NK-92 (cell line): ENCODE measurements around the gene CTPS1.

Experiments used
- DNase-seq: peaks from one replicate; lab custom pipeline; 2025; ENCODE audit not compliant: unreplicated experiment; lab: John Stamatoyannopoulos, UW

Gene CTPS1, protein sequence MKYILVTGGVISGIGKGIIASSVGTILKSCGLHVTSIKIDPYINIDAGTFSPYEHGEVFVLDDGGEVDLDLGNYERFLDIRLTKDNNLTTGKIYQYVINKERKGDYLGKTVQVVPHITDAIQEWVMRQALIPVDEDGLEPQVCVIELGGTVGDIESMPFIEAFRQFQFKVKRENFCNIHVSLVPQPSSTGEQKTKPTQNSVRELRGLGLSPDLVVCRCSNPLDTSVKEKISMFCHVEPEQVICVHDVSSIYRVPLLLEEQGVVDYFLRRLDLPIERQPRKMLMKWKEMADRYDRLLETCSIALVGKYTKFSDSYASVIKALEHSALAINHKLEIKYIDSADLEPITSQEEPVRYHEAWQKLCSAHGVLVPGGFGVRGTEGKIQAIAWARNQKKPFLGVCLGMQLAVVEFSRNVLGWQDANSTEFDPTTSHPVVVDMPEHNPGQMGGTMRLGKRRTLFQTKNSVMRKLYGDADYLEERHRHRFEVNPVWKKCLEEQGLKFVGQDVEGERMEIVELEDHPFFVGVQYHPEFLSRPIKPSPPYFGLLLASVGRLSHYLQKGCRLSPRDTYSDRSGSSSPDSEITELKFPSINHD

DNA sequence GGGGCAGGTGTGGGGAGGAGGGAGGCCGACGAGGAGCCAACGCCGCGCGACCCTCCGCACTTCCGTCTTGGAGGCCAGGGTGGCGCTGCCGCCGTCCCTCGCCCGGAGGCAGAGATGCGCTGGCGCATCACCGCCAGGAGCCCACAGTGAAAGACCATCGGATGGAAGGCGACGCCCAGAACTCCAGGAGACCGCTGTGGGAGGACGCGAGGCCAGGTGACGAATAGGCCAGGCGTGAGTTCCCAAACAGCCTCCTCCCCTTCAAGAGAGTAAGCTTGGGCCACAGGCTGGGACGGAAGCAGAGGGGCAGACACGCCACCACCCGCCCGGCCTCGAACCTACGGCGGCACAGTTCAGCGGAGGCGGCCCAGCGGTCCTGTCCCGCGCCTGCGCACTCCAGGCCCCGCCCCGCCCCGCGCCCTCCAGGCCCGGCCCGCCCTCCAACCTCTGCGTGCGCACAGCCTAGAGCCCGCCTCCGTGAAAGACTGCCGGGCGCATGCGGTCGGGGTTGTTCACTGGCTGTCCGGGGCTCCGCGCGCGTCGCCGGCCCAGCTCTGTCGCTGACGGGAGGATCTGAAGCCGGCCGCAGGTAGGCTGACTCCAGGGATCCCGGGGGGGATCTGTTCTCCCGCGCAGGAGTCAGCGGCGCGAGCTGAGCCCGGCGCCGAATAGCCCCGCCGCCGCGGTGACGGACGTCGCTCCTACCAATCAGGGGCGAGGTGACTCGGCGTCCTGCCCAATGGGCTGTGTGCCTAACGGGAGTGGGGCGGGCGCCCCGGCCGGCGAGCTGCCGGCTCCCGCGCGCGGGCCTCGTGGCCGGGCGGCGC is at the start of gene CTPS1:
CTPS1 (plus strand) TSS at position 456 of the 827 bp plus-strand sequence. CDS start 3,595 bp downstream, outside the sequence.
- DNase-seq: peak; percentile 62

DNA sequence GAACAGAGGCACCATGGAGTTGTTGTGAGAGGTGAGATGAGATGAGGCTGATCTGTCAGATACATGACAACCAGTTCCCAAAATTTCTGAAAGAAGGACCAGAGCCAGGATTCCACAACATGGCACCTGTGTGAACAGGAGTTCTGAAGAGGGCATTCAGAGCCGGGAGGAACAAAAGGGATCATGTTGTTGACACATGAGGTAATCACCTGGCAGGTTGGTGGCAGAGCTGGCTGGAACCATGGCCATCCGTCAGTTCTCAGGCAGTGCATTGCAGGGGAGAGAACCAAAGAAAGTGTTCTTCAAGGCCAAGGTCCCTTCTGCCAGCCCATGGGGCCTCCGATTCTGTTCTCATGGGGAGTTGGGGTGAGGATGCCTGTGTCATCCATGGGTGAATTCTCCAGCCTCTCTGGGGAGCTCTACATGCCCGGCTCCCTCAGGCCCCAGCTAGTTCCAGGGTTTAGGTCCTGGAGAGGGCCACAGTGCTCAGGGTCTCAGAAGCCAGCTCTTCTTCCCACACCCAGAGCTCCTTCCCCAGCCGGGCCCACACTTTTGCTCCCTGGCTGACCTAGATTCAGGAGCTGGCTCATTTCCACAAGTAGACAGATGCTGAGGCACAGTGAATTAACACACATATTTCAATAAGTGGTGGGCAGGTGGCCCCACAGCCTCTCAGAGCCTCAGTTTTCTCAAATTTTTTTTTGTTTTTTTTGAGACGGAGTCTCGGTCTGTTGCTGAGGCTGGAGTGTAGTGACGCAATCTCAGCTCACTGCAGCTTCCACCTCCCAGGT is 49.1 kb upstream of the CTPS1 start:
- no peak for DNase-seq

DNA sequence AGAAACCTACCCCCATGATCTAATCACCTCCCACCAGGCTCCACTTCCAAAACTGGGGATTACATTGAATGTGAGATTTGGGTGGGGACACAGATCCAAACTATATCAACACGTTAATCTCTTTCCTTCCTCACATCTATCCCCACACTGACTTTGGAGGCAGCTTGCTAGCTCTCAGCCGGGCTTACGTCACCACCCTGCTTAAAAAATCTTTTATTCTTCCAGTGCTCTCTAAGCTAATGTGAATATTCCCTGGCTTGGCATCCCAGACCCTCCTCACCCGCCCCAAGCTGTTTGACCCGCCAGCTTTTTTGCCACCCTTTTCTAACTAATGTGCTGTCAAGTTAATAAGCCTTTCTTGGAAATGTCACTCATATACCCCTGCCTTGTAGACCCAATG is 47.9 kb upstream of the CTPS1 start:
- DNase-seq: no peak

DNA sequence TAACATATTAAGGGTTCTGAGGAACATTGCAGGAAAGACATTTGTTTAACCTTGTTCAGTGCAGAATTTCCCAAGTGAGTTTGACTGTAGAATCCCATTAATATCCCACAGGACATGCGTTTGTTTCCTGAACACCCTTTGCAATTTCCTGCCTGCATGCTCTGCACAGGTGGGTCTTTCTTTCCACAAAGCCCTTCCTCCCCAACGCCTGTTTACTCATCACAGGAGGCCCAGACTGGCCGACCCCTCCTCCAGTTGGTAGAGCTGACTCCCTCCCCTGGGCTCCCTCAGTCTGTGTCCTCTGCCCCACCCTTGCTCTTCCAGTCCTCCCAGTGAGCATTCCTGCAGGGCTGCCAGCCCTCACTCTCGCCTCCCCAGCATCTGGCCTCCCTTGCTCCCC is 47.5 kb upstream of the CTPS1 start:
- no peak for DNase-seq

DNA sequence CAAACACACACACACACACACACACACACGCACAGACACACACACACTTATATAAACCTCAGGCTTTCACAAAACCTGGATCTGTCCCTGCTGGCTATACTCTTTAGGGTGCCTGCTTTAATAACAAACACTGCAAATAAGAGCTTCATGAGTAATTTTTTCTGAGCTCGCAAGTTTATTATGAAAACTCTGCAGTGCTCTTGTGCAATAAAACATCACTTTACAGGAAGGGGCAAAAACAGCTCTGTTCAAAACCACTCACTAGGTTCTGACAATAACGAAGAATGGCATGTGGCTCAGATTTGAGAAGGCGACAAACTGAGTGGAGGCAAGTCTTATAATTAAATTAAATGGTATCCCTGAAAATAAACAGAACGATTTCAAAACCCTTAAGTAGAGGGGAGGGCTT is 42.6 kb upstream of the CTPS1 start:
- DNase-seq: no peak

DNA sequence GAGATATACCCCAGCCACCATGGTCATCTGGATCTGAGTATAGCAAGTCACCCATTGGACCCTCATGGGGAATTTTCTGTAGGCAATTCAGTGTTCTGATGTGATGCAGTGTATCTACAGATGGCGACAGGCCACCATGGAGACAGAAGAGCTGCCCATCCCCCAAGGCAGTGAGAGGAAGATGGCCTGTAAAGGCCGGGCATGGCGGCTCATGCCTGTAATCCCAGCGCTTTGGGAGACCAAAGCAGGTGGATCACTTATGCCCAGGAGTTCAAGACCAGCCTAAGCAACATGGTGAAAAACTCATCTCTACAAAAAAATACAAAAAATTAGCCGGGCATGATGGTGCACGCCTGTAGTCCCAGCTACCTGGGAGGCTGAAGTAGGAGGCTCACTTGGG is 41.1 kb upstream of the CTPS1 start:
- no peak for DNase-seq

DNA sequence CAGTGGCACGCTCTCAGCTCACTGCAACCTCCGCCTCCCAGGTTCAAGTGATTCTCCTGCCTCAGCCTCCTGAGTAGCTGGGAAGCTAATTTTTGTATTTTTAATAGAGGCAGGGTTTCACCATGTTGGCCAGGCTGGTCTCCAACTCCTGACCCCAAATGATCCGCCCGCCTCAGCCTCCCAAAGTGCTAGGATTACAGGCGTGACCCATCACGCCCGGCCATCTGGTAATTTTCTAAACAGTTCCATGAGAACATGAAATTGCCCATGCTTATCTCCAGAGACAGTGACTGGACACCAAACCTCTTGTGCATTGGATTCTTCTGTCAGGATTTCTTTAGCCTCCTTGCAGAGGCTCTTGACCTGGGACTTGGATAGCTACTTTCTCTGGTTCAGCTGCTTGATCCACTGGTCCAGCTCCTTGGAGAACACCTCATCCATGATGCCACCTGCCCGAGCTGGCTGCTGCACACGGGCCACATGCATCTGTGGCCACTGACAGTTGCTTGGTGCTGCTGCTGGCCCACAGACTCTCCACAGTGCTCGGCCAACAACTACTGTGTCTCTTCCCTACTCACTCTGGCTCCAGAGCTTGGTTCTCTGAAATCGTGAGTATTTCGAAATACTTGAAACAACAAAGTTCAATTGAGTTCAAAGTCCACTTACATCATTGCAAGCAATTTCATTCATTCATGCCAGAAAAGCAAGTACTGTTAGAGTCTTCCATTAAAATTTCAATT is 40.0 kb upstream of the CTPS1 start:
- no peak for DNase-seq

DNA sequence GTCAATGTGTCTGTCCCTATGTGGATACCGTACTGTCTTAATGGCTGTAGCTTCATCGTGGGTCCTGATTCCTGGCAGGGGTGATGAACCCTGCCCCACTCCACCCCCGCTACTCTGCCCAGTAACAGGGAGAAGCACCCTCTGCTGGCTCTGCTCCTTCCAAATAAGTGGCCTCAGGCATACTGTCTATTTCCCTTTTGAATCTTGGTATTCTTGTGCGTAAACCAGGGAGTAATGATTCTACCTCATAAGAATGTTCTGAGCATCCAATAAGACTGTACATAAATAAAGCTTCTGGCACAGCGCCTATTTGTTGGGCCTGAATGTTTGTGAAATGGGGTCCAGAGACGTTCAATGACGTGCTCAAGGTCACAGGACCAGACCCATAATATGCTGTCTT is 35.2 kb upstream of the CTPS1 start:
- no peak for DNase-seq

DNA sequence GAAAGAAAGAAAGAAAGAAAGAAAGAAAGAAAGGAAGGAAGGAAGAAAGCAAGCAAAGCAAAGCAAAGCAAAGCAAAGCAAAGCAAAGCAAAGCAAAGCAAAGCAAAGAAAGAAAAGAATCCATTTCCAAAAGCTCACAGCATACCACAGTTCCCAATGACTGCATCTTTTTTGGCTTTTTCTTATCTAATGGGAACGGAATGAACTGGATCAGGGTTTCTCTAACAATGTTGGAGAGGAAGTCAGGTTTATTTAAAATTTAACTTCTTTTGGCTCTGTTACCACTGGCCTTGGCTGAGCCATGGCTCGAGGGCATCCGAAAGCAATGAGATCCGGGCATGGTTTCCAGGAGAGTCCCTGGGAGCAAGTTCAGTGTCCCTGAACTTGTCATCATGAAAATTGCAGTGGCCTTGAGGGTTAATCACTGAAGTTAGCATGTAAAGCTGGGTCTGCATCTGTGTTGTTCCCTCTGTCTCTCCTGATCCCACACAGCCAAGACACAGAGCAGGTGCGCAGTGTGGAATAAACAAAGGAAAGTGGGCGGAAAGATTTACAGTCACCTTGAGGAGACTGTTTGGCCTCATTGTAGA is 34.6 kb upstream of the CTPS1 start:
- no peak for DNase-seq

DNA sequence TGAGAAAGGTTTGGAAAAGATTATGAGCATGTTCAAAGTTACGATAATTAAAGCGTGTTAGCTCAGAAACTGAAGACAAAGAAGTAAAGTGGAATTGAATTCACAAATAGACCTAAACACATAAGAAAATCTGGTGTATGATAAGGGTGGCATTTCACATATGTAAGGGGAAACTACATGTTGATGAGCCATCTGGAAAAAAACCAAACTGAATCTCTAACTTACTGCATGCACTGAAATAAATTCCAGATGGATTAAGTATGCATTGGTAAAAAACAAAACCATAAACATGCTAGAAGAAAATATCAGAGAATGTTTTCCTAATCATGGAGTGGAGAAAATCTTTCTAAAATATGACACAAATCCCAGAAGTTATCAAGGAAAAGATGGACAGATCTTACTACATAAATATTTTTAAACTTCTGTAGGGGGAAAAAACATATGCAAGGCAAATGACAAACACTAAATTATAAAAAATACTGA is 34.0 kb upstream of the CTPS1 start:
- no peak for DNase-seq

DNA sequence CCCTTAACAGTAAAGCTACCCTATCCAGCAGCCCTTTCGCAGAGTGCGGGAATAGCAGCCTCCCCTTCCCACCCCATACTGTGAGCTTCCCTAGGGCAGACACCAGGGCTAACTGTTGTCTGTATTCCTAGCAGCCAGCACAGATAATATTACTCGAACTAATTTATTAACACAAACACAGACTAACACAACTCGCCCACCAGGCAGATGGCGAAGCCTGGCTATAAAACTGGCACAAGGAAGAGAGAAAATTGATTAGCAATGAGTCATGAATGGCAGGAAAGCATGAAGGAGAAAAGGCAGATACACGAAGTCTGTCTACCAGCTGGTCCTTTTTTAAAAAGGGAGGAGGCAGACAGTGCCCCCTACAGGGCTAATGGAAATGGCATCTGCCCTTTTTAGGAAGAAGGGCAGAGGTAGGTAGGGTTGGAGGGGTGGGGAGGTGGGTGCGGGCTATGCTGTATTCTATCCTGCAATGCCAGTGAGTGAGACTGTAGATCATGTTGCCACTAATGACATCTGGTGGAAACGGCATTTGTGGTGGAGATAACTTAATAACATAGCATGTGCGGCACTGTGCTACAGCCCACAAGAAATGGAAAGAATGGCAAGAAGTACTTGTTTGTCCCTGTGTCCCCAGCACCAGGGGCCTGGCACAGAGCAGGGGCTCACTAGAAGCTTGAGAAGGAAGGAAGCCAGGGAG is 30.6 kb upstream of the CTPS1 start:
- DNase-seq: no peak

DNA sequence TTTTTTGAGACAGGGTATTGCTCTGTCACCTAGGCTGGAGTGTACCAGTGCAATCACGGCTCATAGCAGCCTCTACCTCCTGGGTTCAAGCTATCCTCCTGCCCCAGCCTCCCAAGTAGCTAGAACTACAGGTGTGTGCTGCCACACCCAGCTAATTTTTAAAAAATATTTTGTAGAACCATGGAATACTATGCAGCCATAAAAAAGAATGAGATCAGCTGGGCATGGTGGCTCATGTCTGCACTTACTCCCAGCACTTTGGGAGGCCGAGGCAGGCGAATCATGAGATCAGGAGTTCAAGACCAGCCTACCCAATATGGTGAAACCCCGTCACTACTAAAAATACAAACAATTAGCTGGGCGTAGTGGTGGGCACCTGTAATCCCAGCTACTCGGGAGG is 29.9 kb upstream of the CTPS1 start:
- no peak for DNase-seq

DNA sequence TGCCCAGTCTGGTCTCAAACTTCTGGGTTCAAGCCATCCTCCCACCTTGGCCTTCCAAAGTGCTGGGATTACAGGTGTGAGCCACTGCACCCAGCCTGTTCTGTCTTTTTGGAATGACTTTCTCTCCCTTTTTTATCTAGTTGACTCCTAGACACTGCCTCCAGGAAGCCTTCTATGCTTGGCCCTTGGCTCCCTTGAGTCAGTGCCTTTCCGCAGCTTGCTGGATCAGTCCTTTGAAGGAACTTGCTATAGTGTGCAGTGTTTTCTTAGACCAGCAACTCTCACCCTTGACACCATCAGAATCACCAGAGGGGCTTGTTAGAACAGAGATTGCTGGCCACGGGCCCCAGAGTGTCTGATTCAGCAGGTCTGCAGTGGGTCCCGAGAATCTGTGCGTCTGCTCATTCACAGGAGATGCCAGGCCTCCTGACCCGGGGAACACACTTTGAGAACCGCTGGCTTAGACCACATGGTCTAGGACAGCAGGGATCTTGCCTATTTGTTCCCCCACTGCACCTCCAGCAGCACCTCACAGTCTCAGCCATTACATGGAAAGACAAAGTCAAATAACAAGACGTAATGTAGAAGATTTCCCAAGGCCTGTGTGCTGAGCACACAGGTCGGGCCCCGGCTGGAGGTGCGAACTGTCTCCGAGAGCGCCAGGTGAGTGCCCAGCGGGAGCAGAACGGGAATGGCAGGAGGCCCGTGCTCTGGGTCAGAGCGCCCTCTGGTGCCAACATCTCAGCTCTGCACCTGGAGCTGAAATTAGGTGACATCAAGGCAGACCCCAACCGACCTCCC is 27.4 kb upstream of the CTPS1 start:
- no peak for DNase-seq

DNA sequence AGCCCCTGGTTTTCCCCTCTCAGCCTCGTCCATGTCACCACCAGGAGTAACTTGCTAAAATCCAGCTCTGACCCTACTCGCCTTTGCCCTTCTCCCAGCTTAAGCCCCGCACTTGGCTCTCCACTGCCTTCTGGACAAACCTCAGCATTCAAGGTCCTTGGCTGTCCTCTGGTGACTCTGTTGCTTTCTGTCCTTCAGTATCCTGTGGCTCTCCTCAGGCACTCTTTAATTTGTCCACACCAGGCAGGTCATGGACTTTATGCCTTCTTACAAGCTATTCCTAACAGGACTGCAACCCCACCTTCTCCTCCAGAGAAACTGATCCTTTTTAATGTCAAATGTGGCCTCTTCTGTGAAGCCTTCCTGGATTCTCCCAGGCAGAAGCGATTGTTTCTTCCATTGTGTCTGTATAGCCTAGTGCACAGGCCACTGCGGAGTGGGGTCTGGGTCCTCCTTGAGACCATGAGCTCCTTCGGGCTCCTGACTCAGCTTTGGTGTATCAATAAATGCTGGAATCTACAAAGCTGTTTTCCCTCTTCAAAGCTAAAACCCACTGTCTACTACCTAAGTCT is 26.7 kb upstream of the CTPS1 start:
- DNase-seq: no peak

DNA sequence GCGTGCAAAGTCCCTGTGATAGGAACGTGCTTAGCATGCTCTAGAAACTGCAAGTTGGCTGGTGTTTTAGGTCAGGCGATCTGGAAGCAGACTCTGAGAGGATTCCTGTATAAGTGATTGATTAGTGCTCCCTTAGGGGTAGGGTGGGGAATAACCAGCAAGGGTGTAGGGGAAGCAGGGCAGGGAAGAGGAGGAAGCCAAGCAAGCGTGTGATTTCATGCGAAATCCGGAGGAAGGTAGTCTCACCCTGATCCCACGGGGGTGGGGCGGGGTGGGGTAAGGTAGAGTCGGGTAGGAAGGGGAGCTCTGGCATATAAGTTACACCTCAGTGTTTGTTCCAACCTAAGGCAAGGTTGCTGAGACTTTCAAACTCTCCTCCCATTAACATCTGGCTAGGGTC is 24.9 kb upstream of the CTPS1 start:
- DNase-seq: no peak

DNA sequence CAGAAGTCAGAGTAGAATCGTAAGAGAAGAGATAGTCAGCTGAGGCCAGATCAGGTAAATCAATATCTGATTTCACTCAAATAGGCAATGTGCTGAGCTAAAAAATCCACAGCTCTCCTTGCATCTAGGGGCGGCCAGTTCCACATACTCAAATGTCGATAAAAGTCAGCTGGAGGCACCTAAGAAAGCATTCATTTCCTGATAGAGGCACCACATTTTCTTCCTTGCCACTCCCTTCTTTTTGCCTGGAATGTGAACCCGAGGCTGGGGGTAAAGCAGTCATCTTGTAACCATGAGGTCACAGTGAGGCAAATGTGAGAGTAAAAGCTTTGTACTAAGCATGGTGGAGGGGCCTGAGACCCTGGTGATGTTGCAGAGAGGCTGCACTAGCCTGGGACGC is 24.2 kb upstream of the CTPS1 start:
- no peak for DNase-seq

DNA sequence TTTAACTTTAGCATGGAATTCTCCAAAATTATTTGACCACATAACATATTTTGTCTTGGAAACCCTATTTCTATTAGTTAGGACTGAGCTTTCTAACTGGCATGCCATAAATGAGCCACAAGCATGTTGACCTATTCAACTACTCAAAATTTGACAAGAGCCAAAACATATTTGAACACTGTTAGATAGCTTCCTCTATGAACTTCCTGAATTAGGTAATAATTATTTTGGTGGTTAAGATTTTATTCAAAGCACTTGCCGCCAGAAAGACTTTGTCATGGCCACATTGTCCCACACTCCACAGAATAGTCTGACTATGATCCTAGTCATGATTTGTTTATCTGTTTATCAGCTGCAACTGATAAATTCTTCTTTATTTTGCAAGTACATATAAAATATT is 23.1 kb upstream of the CTPS1 start:
- DNase-seq: no peak

DNA sequence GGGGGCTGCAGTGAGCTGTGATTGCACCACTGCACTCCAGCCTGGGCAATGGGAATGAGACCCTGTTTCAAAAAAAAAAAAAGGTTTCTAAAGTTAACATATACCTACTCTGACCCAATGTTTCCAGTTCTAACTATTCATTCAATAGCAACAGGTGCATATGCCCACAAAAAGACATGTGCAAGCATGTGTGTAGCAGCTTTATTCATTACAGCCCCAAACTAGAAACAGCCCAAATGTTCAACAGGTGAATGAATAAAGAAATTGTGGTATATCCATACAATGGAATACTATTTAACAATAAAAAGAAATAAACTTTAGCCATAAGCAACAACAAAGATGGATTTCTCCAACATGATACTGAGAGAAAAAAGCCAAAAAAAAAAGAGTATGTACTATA is 21.3 kb upstream of the CTPS1 start:
- no peak for DNase-seq
